ENCODE results near the gene MRPL18. TPM values are rescaled to one million over a fixed set of nuclear protein-coding genes. Genes with fewer than 3 reads are reported as not detected.
A peak's percentile ranks its signal among the peaks of the same experiment; 100 is the strongest.

Gene MRPL18
- total RNA-seq, 2 experiments from 2014 or later: 9.8 to 10.2 TPM

GRCh38 chr6:159753081-159753872, 37.0 kb upstream of the MRPL18 start:
- ATAC-seq (ENCODE audit: poor library complexity) (no peak), DNase-seq (no peak)
- Histone ChIP-seq H3K27ac (ENCODE audit: low read depth in 1 of 2, low read length in 2 of 2) (no peak overlapping the region), H3K27me3 (ENCODE audit: control insufficient read depth in 1 of 2, insufficient read depth in 2 of 2, low read length in 2 of 2) (no peaks in the 10 kb centered on the region), H3K4me1 (ENCODE audit: insufficient read depth, low read length) (no peaks in the 10 kb centered on the region), H3K36me3 (ENCODE audit: insufficient read depth, low read length) (peaks cover 88% of the 10 kb centered on the region), H3K4me3 (ENCODE audit: low read length) (no peak overlapping the region), H3K9me3 (ENCODE audit: control insufficient read depth in 1 of 2, insufficient read depth in 1 of 2, low read length in 2 of 2) (no peaks in the 10 kb centered on the region)
- ChIA-PET CTCF (interaction anchor here (1.0 kb wide), 1 partner anchor 12 kb away, joined by 3 read pairs; no protein-coding TSS in a partner anchor), POLR2A (no interaction called here)
- Mint-ChIP-seq H3K4me3 (no peak overlapping the region), H3K27ac (no peak overlapping the region), H3K4me1 (ENCODE audit: low read depth) (peaks cover 20% of the 10 kb centered on the region), H3K27me3 (no peaks in the 10 kb centered on the region), H3K36me3 (ENCODE audit: low read depth) (peaks cover 99% of the 10 kb centered on the region), H3K9me3 (no peaks in the 10 kb centered on the region)
- no peak for TF ChIP-seq CTCF (IDR thresholded peaks at IDR 0.05)
- intact Hi-C loops (cut with DNase I, micrococcal nuclease): no loop called here

DNA sequence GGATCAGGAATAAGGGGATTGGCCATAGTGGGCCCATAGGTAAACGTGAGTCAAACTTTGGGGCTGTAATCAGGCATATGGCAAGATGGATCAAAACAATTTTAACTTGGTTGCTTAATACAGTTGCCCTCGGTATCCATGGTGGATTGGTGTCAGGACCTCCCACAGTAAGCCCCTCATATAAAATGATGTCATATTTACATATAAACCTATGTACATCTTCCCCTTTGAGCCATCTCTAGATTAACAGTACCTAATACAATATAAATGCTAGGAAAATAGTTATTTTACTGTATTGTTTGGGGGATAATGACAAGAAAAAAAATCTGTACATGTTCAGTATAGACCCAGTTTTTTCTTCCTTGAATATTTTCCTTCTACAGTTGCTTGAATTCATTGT, 35.9 kb upstream of the MRPL18 start:
- Mint-ChIP-seq H3K27me3 (no peaks in the 10 kb centered on the region), H3K36me3 (ENCODE audit: low read depth) (peaks cover 94% of the 10 kb centered on the region), H3K27ac (peak overlapping the region; percentile 15), H3K9me3 (no peaks in the 10 kb centered on the region), H3K4me3 (no peak overlapping the region), H3K4me1 (ENCODE audit: low read depth) (peaks cover 19% of the 10 kb centered on the region)
- no peak for TF ChIP-seq CTCF (IDR thresholded peaks at IDR 0.05)
- Histone ChIP-seq H3K36me3 (ENCODE audit: insufficient read depth, low read length) (peaks cover 84% of the 10 kb centered on the region), H3K9me3 (ENCODE audit: control insufficient read depth in 1 of 2, insufficient read depth in 1 of 2, low read length in 2 of 2) (no peaks in the 10 kb centered on the region), H3K4me1 (ENCODE audit: insufficient read depth, low read length) (no peaks in the 10 kb centered on the region), H3K27me3 (ENCODE audit: control insufficient read depth in 1 of 2, insufficient read depth in 2 of 2, low read length in 2 of 2) (no peaks in the 10 kb centered on the region), H3K27ac (ENCODE audit: low read depth in 1 of 2, low read length in 2 of 2) (no peak overlapping the region), H3K4me3 (ENCODE audit: low read length) (no peak overlapping the region)
- ATAC-seq (ENCODE audit: poor library complexity) (no peak), DNase-seq (no peak)
- intact Hi-C loops (cut with DNase I, micrococcal nuclease): no loop called here
- CTCF ChIA-PET: no interaction called here
- POLR2A ChIA-PET: no interaction called here

- intact Hi-C loops (cut with DNase I, micrococcal nuclease): no loop called here
- Histone ChIP-seq H3K4me1 (ENCODE audit: insufficient read depth, low read length) (no peaks in the 10 kb centered on the region), H3K27me3 (ENCODE audit: control insufficient read depth in 1 of 2, insufficient read depth in 2 of 2, low read length in 2 of 2) (no peaks in the 10 kb centered on the region), H3K4me3 (ENCODE audit: low read length) (no peak overlapping the region), H3K27ac (ENCODE audit: low read depth in 1 of 2, low read length in 2 of 2) (no peak overlapping the region), H3K36me3 (ENCODE audit: insufficient read depth, low read length) (peaks cover 75% of the 10 kb centered on the region), H3K9me3 (ENCODE audit: control insufficient read depth in 1 of 2, insufficient read depth in 1 of 2, low read length in 2 of 2) (no peaks in the 10 kb centered on the region)
- no peaks in the 10 kb centered on the region for H3K27me3 Mint-ChIP-seq
- H3K36me3 Mint-ChIP-seq (ENCODE audit: low read depth): peaks cover 90% of the 10 kb centered on the region
- ATAC-seq (ENCODE audit: poor library complexity) (no peak), DNase-seq (no peak)
- peaks cover 19% of the 10 kb centered on the region for H3K4me1 Mint-ChIP-seq (ENCODE audit: low read depth)
- no peak for TF ChIP-seq CTCF (IDR thresholded peaks at IDR 0.05)
- ChIA-PET POLR2A (interaction anchor here (1.0 kb wide), 2 partner anchors 29 to 36 kb away, joined by 4 to 5 read pairs; partner anchors contain the start of gene WTAP), CTCF (no interaction called here)
- H3K4me3 Mint-ChIP-seq: no peak overlapping the region
- H3K9me3 Mint-ChIP-seq: no peaks in the 10 kb centered on the region
- H3K27ac Mint-ChIP-seq: peak overlapping the region; percentile 15
These were observed 35.0 kb upstream of the MRPL18 start for GRCh38 chr6:159754959-159755914.

All from CD4-positive, alpha-beta T cell (primary cell).